Measurements from ENCODE around the gene ZBTB43.

The ZBTB43 gene

DNA sequence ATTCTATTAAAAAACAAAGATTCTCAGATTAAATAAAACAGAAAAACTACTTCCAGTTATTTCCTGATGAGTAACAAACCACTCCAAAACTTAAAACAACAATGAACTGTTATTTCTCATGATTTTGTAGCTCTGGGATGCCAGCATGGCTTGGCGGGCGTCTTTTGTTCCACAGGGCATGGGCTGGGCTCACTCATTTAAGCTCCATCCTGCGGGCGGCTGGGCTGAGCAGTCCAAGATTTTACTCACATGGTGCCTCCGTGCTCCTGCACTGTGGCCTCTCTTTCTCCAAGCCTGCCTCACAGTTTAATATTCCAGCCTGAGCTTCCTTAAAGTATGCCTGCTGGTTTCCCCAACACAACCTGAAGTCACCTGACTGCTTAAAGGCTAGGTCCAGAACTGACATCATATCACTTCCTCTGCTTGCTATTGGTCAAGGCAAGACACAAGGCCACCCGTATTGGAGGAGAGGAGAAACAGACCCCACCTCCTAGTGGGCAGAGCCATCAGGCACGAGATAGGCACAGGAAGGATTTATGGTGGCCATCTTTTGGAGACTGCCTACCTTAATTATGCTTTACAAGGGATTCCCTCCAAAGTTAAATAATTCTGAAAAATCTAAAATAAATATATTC lies 41.6 kb upstream of the ZBTB43 start:
- Histone ChIP-seq H3K79me2 (ENCODE audit: insufficient read depth, low read length) (no peaks in the 10 kb centered on the region), H3K9me3 (ENCODE audit: insufficient read depth, low read depth, low read length) (no peaks in the 10 kb centered on the region), H3K4me2 (ENCODE audit: low read depth, low read length, poor library complexity, severe bottlenecking) (no peak overlapping the region), H3K4me3 (ENCODE audit: low read length, poor library complexity, severe bottlenecking) (no peak overlapping the region), H2AFZ (ENCODE audit: low read length) (peak overlapping the region; percentile 47), H3F3A (ENCODE audit: low read depth) (no peaks in the 10 kb centered on the region), H3K9ac (ENCODE audit: low read depth, low read length, poor library complexity, severe bottlenecking) (no peak overlapping the region), H3K9me2 (replicated peaks; ENCODE audit: low read depth, low read length) (no peaks in the 10 kb centered on the region), H4K20me1 (ENCODE audit: insufficient read depth, low read length, poor library complexity, severe bottlenecking) (no peaks in the 10 kb centered on the region), H3K36me3 (ENCODE audit: insufficient read depth, low read length) (no peaks in the 10 kb centered on the region), H3K27me3 (ENCODE audit: insufficient read depth, low read length, poor library complexity, severe bottlenecking) (no peaks in the 10 kb centered on the region), H3K4me1 (ENCODE audit: insufficient read depth, low read length, poor library complexity, severe bottlenecking) (no peaks in the 10 kb centered on the region)
- TF ChIP-seq, protein P1, sequence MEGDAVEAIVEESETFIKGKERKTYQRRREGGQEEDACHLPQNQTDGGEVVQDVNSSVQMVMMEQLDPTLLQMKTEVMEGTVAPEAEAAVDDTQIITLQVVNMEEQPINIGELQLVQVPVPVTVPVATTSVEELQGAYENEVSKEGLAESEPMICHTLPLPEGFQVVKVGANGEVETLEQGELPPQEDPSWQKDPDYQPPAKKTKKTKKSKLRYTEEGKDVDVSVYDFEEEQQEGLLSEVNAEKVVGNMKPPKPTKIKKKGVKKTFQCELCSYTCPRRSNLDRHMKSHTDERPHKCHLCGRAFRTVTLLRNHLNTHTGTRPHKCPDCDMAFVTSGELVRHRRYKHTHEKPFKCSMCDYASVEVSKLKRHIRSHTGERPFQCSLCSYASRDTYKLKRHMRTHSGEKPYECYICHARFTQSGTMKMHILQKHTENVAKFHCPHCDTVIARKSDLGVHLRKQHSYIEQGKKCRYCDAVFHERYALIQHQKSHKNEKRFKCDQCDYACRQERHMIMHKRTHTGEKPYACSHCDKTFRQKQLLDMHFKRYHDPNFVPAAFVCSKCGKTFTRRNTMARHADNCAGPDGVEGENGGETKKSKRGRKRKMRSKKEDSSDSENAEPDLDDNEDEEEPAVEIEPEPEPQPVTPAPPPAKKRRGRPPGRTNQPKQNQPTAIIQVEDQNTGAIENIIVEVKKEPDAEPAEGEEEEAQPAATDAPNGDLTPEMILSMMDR (conservative IDR thresholded peaks at IDR 0.05; ENCODE audit: low read length) = no peak
- TF ChIP-seq EZH2phosphoT487 (IDR thresholded peaks at IDR 0.05; ENCODE audit: borderline replicate concordance) = no peak

DNA sequence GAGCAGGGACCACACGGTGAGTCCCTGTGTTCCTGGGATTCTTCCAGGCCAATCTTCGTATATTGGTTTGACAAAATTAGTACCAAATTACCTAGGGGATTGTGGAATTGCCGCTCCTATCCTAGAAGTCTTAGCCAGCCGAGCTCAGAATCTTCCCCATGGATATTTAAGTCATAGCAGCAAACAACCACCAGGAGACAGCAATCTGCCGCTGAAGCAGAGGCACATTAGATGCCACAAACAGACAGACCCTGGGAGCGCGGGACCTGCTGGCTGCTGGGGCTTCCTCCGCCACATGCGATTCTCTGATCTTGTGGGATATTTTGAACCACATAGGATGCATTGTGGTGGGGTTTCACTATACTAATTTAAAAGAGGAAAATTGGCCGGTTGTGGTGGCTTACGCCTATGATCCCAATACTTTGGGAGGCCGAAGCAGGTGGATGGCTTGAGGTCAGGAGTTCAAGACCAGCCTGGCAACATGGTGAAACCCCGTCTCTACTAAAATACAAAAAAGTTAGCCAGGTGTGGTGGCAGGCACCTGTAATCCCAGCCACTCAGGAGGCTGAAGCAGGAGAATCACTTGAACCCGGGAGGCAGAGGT lies 31.7 kb upstream of the ZBTB43 start:
- Histone ChIP-seq H3K79me2 (ENCODE audit: insufficient read depth, low read length) (no peaks in the 10 kb centered on the region), H3K9ac (ENCODE audit: low read depth, low read length, poor library complexity, severe bottlenecking) (no peak overlapping the region)

DNA sequence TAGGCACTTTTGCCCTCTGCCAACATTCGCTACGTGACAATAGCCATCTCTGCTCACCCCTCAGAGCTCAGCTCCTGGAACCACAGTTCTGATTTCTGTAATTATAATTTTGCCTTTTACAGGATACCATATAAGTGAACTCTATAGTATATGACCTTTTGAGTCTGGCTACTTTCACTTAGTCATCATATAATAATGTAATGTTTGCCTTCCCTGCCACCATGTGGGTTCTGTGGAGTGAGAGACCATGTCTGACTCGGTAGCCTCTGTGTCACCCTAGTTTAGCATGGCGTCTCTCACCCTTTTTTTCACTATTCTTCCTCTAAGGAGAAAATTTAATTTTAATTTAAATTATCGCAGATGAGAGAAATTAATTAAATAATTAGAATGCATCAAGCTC lies 28.9 kb upstream of the ZBTB43 start:
- Histone ChIP-seq H2AFZ (ENCODE audit: low read length) (no peak overlapping the region), H3F3A (ENCODE audit: low read depth) (no peaks in the 10 kb centered on the region), H3K9ac (ENCODE audit: low read depth, low read length, poor library complexity, severe bottlenecking) (no peak overlapping the region), H3K9me2 (replicated peaks; ENCODE audit: low read depth, low read length) (no peaks in the 10 kb centered on the region), H3K4me3 (ENCODE audit: low read length, poor library complexity, severe bottlenecking) (no peak overlapping the region), H3K4me1 (ENCODE audit: insufficient read depth, low read length, poor library complexity, severe bottlenecking) (no peaks in the 10 kb centered on the region), H3K9me3 (ENCODE audit: insufficient read depth, low read depth, low read length) (no peaks in the 10 kb centered on the region), H3K4me2 (ENCODE audit: low read depth, low read length, poor library complexity, severe bottlenecking) (no peak overlapping the region), H3K27me3 (ENCODE audit: insufficient read depth, low read length, poor library complexity, severe bottlenecking) (no peaks in the 10 kb centered on the region), H3K79me2 (ENCODE audit: insufficient read depth, low read length) (no peaks in the 10 kb centered on the region), H4K20me1 (ENCODE audit: insufficient read depth, low read length, poor library complexity, severe bottlenecking) (no peaks in the 10 kb centered on the region), H3K36me3 (ENCODE audit: insufficient read depth, low read length) (no peaks in the 10 kb centered on the region)
- TF ChIP-seq EZH2phosphoT487 (IDR thresholded peaks at IDR 0.05; ENCODE audit: borderline replicate concordance) = no peak
- TF ChIP-seq, protein P1 (conservative IDR thresholded peaks at IDR 0.05; ENCODE audit: low read length) = no peak

More for the DNA sequence above, 31.7 kb upstream of the ZBTB43 start:
- H3K9me2 ChIP-seq (replicated peaks; ENCODE audit: low read depth, low read length) = no peaks in the 10 kb centered on the region
- no peak overlapping the region for H3K4me3 ChIP-seq (ENCODE audit: low read length, poor library complexity, severe bottlenecking)
- H2AFZ ChIP-seq (ENCODE audit: low read length) = no peak overlapping the region
- no peaks in the 10 kb centered on the region for H3K4me1 ChIP-seq (ENCODE audit: insufficient read depth, low read length, poor library complexity, severe bottlenecking)
- H3K4me2 ChIP-seq (ENCODE audit: low read depth, low read length, poor library complexity, severe bottlenecking) = no peak overlapping the region
- H4K20me1 ChIP-seq (ENCODE audit: insufficient read depth, low read length, poor library complexity, severe bottlenecking) = no peaks in the 10 kb centered on the region
- TF ChIP-seq EZH2phosphoT487 (IDR thresholded peaks at IDR 0.05; ENCODE audit: borderline replicate concordance) = no peak
- TF ChIP-seq, protein P1 (conservative IDR thresholded peaks at IDR 0.05; ENCODE audit: low read length) = peak; percentile 48
- H3K9me3 ChIP-seq (ENCODE audit: insufficient read depth, low read depth, low read length) = no peaks in the 10 kb centered on the region
- H3K27me3 ChIP-seq (ENCODE audit: insufficient read depth, low read length, poor library complexity, severe bottlenecking) = no peaks in the 10 kb centered on the region
- no peaks in the 10 kb centered on the region for H3K36me3 ChIP-seq (ENCODE audit: insufficient read depth, low read length)
- no peaks in the 10 kb centered on the region for H3F3A ChIP-seq (ENCODE audit: low read depth)
